ENCODE data around the gene MLEC.
"Not testable (repeated sequence)": the region's sequence is repeated elsewhere in the genome, so short reads cannot be mapped to it uniquely, and the experiment has no call there.

Gene MLEC

GRCh38 chr12:120663741-120664140, 23.2 kb upstream of the MLEC start:
- no peak for DNase-seq

- DNase-seq: no peak
These were observed 20.2 kb upstream of the MLEC start for GRCh38 chr12:120666571-120667390.

GRCh38 chr12:120668091-120668867, 18.7 kb upstream of the MLEC start:
- DNase-seq: no peak

GRCh38 chr12:120668868-120669840, 17.8 kb upstream of the MLEC start:
- no peak for DNase-seq

- DNase-seq: not testable (repeated sequence)
These were observed 16.7 kb upstream of the MLEC start for GRCh38 chr12:120670237-120670636.

- DNase-seq: no peak
These were observed 16.3 kb upstream of the MLEC start for GRCh38 chr12:120670667-120671066.

GRCh38 chr12:120674097-120674636, 12.8 kb upstream of the MLEC start:
- DNase-seq: no peak

GRCh38 chr12:120677765-120678473, 9.0 kb upstream of the MLEC start:
- DNase-seq: no peak

- no peak for DNase-seq
These were observed 8.4 kb upstream of the MLEC start for GRCh38 chr12:120678572-120678971.

GRCh38 chr12:120680165-120680738, 6.7 kb upstream of the MLEC start:
- DNase-seq: no peak

GRCh38 chr12:120684523-120684932, 2.4 kb upstream of the MLEC start:
- DNase-seq: no peak

- DNase-seq: no peak
These were observed 1.4 kb upstream of the MLEC start for GRCh38 chr12:120685522-120685921.

GRCh38 chr12:120686151-120686689, 729 bp upstream of the MLEC start:
- DNase-seq: peak; percentile 95

GRCh38 chr12:120687578-120688289, 785 bp downstream of the MLEC start:
- no peak for DNase-seq

GRCh38 chr12:120688527-120689071, 1.6 kb downstream of the MLEC start:
- DNase-seq: no peak

- no peak for DNase-seq
These were observed 2.6 kb downstream of the MLEC start for GRCh38 chr12:120689397-120690082.

GRCh38 chr12:120690083-120690450, 3.1 kb downstream of the MLEC start:
- DNase-seq: no peak

GRCh38 chr12:120690978-120691377, 4.0 kb downstream of the MLEC start:
- DNase-seq: no peak

- DNase-seq: no peak
These were observed 5.6 kb downstream of the MLEC start for GRCh38 chr12:120692524-120693033.

Measured in left hindlimb (tissue), 1 donor.